Measurements from ENCODE around the gene KRTAP20-3.

Gene KRTAP20-3

GRCh38 chr21:30689822-30690221 lies 47.2 kb downstream of the KRTAP20-3 start:
- no peak for DNase-seq

All from NCI-H82 (cell line).